HEK293T (cell line): Measurements from ENCODE around the gene EVA1C.

ENCODE experiments used
- BHLHE40 ChIP-seq: fragments of 450-650 bp; IDR thresholded peaks from 2 replicates; pipeline ENCODE4 v1.6.1; 2016; ENCODE audit warnings: mild to moderate bottlenecking, moderate library complexity, borderline replicate concordance
- FOXM1 ChIP-seq: fragments of 450-650 bp; IDR thresholded peaks from 2 replicates; pipeline ENCODE4 v1.6.1; 2017; ENCODE audit warnings: mild to moderate bottlenecking, borderline replicate concordance
- SP1 ChIP-seq: fragments of 450-650 bp; IDR thresholded peaks from 2 replicates; pipeline ENCODE4 v1.6.1; 2017
- SUZ12 ChIP-seq: fragments of 450-650 bp; IDR thresholded peaks from 2 replicates; pipeline ENCODE4 v1.6.1; 2016; ENCODE audit warnings: mild to moderate bottlenecking

DNA sequence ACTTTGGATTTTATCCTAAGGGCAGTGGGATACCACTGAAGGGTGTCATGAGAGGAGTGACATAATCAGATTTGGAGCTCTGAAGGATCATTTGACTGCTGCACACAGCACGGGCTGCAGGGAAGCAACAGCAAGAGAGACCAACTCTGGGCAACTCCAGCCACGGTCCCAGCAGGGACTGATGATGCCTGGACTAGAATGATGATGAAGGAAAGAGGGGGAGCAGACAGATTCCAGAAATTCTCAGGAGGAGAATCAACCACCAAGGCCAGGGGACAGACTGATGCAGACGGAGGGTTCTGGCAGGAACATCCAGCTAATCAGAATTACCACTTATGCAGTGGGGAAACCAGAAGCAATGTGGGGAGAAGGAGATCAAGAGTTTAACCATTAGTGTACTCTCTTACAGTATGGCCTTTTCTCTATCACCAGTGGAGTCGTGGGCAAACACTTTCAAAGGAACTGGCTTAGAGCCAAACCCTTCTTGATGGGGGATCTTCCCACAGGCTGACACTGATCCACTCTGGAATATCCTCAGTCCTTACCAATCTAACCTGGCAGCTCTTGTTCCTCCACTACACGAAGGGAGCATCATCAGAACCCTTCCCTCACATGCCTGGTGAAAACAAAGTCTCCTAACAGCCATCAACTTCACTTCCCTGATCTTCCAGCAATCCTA is 23.0 kb upstream of the EVA1C start:
- TF ChIP-seq SUZ12 (no peak), BHLHE40 (no peak), SP1 (no peak), FOXM1 (no peak)
